SK-N-SH treated with all-trans-retinoic acid at 6 μM for 48 hours (cell line): Measurements from ENCODE around the gene NME3.

Experiments used
- ATAC-seq: fragments of 200-7000 bp; cut with Tn5 transposase; 3 replicates; pipeline ENCODE4 v1.9.1; 2020; ENCODE audit warnings: mild to moderate bottlenecking, moderate library complexity
- ARNTL ChIP-seq: fragments of 450-650 bp; formaldehyde crosslinking; IDR thresholded peaks from 2 replicates; pipeline ENCODE4 v1.5.0; 2020; ENCODE audit warnings: low read depth, mild to moderate bottlenecking, moderate library complexity, borderline replicate concordance
- BACH2 ChIP-seq: fragments of 250-450 bp; sonication (Bioruptor Pico); IDR thresholded peaks from 2 replicates; pipeline ENCODE4 v1.9.0; 2021; ENCODE audit warnings: mild to moderate bottlenecking, borderline replicate concordance
- CREB5 ChIP-seq: fragments of 250-450 bp; sonication (Bioruptor Pico); IDR thresholded peaks from 2 replicates; pipeline ENCODE4 v1.5.1; 2020; ENCODE audit warnings: low read depth, mild to moderate bottlenecking, moderate library complexity
- CSDC2 ChIP-seq: fragments of 250-450 bp; sonication (Bioruptor Pico); IDR thresholded peaks from 2 replicates; pipeline ENCODE4 v1.5.0; 2020; ENCODE audit warnings: mild to moderate bottlenecking, moderate library complexity
- CSRNP3 ChIP-seq: fragments of 250-450 bp; sonication (Bioruptor Pico); IDR thresholded peaks from 2 replicates; pipeline ENCODE4 v1.5.1; 2021; ENCODE audit warnings: mild to moderate bottlenecking, moderate library complexity
- ESRRG ChIP-seq: fragments of 250-450 bp; sonication (Bioruptor Pico); IDR thresholded peaks from 2 replicates; pipeline ENCODE4 v1.6.1; 2021; ENCODE audit warnings: mild to moderate bottlenecking
- GLIS3 ChIP-seq: fragments of 250-450 bp; sonication (Bioruptor Pico); IDR thresholded peaks from 2 replicates; pipeline ENCODE4 v1.5.0; 2020; ENCODE audit warnings: mild to moderate bottlenecking, moderate library complexity
- ISL1 ChIP-seq: fragments of 250-450 bp; sonication (Bioruptor Pico); IDR thresholded peaks from 2 replicates; pipeline ENCODE4 v2.1.2; 2022; ENCODE audit warnings: mild to moderate bottlenecking, moderate library complexity
- OSR1 ChIP-seq: fragments of 250-450 bp; sonication (Bioruptor Pico); IDR thresholded peaks from 2 replicates; pipeline ENCODE4 v1.8.0; 2022; ENCODE audit warnings: moderate library complexity, mild to moderate bottlenecking, inconsistent platforms
- POU6F1 ChIP-seq: fragments of 250-450 bp; sonication (Bioruptor Pico); IDR thresholded peaks from 2 replicates; pipeline ENCODE4 v1.8.0; 2021; ENCODE audit warnings: low read depth, mild to moderate bottlenecking, moderate library complexity, borderline replicate concordance
- PPARA ChIP-seq: fragments of 250-450 bp; sonication (Bioruptor Pico); IDR thresholded peaks from 2 replicates; pipeline ENCODE4 v1.5.0; 2020; ENCODE audit warnings: mild to moderate bottlenecking, borderline replicate concordance
- RARB ChIP-seq: fragments of 250-450 bp; sonication (Bioruptor Pico); IDR thresholded peaks from 2 replicates; pipeline ENCODE4 v1.8.0; 2021; ENCODE audit warnings: mild to moderate bottlenecking, moderate library complexity
- SNAI2 ChIP-seq: fragments of 250-450 bp; sonication (Bioruptor Pico); IDR thresholded peaks from 2 replicates; pipeline ENCODE4 v1.5.0; 2020; ENCODE audit warnings: mild to moderate bottlenecking, moderate library complexity
- TCF4 ChIP-seq: fragments of 250-450 bp; sonication (Bioruptor Pico); IDR thresholded peaks from 2 replicates; pipeline ENCODE4 v1.8.0; 2021; ENCODE audit warnings: mild to moderate bottlenecking, moderate library complexity, borderline replicate concordance
- TOX ChIP-seq: fragments of 250-450 bp; sonication (Bioruptor Pico); IDR thresholded peaks from 2 replicates; pipeline ENCODE4 v1.8.0; 2021; ENCODE audit warnings: mild to moderate bottlenecking, moderate library complexity, borderline replicate concordance
- TSHZ2 ChIP-seq: fragments of 250-450 bp; sonication (Bioruptor Pico); IDR thresholded peaks from 2 replicates; pipeline ENCODE4 v1.5.0; 2020; ENCODE audit warnings: mild to moderate bottlenecking, moderate library complexity
- ZC3H10 ChIP-seq: fragments of 250-450 bp; sonication (Bioruptor Pico); IDR thresholded peaks from 2 replicates; pipeline ENCODE4 v1.5.1; 2021; ENCODE audit warnings: mild to moderate bottlenecking, moderate library complexity
- ZFP3 ChIP-seq: fragments of 250-450 bp; sonication (Bioruptor Pico); IDR thresholded peaks from 2 replicates; pipeline ENCODE4 v1.5.0; 2020; ENCODE audit warnings: mild to moderate bottlenecking, moderate library complexity
- ZNF565 ChIP-seq: fragments of 450-650 bp; formaldehyde crosslinking; conservative IDR thresholded peaks from 2 replicates; pipeline ENCODE4 v1.5.0; 2020; ENCODE audit warnings: low read depth, mild to moderate bottlenecking, moderate library complexity
- ZNF70 ChIP-seq: fragments of 450-650 bp; formaldehyde crosslinking; IDR thresholded peaks from 2 replicates; pipeline ENCODE4 v1.5.0; 2020; ENCODE audit warnings: mild to moderate bottlenecking, moderate library complexity
- ZNF8 ChIP-seq: fragments of 450-650 bp; formaldehyde crosslinking; IDR thresholded peaks from 2 replicates; pipeline ENCODE4 v1.5.0; 2020; ENCODE audit warnings: mild to moderate bottlenecking, moderate library complexity
- TF ChIP-seq, protein P1 (sequence below): fragments of 250-450 bp; sonication (Bioruptor Pico); IDR thresholded peaks from 2 replicates; pipeline ENCODE4 v1.8.0; 2020; ENCODE audit warnings: mild to moderate bottlenecking, moderate library complexity, borderline replicate concordance

NME3 gene

DNA sequence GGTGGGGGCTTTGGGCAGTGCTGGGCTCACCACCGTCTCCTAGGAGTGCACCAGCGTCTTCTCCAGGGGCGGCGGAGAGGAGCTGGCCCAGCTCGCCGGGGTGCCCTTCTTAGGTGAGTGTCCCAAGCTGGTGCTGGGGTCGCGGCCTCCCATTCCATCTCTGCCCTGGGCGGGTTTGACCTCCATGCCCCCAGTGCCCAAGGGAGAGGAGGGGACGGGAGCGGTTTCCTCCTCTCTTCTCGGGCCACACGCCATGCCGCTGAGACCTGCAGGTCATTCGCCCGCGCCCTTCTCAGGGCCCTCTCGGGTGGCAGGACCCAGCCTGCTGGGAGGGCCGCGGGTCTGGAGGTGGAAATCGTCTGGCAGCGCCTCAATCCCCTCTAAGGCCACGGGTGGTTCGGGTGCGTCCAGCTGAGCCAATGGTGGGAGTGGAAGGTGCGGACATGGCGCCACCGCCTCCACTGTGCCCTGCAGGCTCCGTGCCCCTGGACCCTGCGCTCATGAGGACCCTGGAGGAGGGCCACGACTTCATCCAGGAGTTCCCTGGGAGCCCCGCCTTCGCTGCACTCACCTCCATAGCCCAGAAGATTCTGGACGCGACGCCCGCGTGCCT lies 16.9 kb upstream of the NME3 start:
- TF ChIP-seq ZFP3 (CRISPR knock-in tag) = no peak
- TF ChIP-seq TCF4 = no peak
- TF ChIP-seq ARNTL (CRISPR knock-in tag) = no peak
- TF ChIP-seq CSDC2 = no peak
- TF ChIP-seq BACH2 (CRISPR knock-in tag) = no peak
- no peak for TF ChIP-seq ZC3H10 (CRISPR knock-in tag)
- TF ChIP-seq TOX = no peak
- TF ChIP-seq RARB (CRISPR knock-in tag) = no peak
- TF ChIP-seq CSRNP3 (CRISPR knock-in tag) = no peak
- no peak for TF ChIP-seq ISL1 (CRISPR knock-in tag)
- TF ChIP-seq ZNF8 (CRISPR knock-in tag) = no peak
- no peak for TF ChIP-seq GLIS3 (CRISPR knock-in tag)
- TF ChIP-seq OSR1 (CRISPR knock-in tag) = no peak
- TF ChIP-seq, protein P1, sequence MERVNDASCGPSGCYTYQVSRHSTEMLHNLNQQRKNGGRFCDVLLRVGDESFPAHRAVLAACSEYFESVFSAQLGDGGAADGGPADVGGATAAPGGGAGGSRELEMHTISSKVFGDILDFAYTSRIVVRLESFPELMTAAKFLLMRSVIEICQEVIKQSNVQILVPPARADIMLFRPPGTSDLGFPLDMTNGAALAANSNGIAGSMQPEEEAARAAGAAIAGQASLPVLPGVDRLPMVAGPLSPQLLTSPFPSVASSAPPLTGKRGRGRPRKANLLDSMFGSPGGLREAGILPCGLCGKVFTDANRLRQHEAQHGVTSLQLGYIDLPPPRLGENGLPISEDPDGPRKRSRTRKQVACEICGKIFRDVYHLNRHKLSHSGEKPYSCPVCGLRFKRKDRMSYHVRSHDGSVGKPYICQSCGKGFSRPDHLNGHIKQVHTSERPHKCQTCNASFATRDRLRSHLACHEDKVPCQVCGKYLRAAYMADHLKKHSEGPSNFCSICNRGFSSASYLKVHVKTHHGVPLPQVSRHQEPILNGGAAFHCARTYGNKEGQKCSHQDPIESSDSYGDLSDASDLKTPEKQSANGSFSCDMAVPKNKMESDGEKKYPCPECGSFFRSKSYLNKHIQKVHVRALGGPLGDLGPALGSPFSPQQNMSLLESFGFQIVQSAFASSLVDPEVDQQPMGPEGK (CRISPR knock-in tag) = no peak
- no peak for TF ChIP-seq SNAI2 (CRISPR knock-in tag)
- no peak for TF ChIP-seq TSHZ2 (CRISPR knock-in tag)
- no peak for TF ChIP-seq CREB5 (CRISPR knock-in tag)
- TF ChIP-seq ZNF70 = no peak
- TF ChIP-seq ESRRG = no peak
- no peak for TF ChIP-seq PPARA
- ATAC-seq = no peak

DNA sequence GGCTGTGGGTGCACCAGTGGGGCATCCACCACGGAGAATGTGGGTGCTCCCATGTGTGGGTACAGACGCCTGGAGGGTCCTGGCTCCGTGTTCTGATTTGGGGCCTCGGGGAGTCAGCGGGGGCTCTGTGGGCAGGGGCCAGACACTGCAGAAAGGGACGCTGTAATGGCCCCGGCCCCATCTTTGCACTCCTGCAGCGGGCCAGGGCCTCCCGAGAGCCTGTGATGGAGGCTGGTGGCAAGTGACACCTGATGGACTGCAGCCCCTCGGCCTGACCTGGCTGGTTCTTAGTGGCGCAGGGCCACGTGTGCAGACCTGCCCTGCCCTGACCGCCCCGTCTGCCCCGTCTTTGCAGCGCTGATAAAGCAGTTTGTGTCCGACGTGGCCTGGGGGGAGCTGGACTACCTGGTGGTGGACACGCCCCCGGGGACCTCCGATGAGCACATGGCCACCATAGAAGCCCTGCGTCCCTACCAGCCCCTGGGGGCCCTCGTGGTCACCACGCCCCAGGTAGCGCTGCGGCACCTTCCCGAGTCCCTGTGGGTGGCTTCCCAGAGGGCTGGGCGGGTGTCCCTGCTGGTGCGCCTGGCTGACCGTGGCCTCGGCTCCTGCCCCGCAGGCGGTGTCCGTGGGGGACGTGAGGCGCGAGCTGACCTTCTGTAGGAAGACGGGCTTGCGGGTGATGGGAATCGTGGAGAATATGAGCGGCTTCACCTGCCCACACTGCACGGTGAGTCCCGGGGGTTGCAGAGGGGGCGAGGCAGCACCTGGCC lies 16.2 kb upstream of the NME3 start:
- no peak for ATAC-seq
- TF ChIP-seq CREB5 (CRISPR knock-in tag) (no peak), TOX (no peak), GLIS3 (CRISPR knock-in tag) (no peak), ZNF565 (CRISPR knock-in tag) (no peak), POU6F1 (CRISPR knock-in tag) (no peak), OSR1 (CRISPR knock-in tag) (no peak), CSDC2 (no peak), SNAI2 (CRISPR knock-in tag) (no peak), ZNF70 (no peak), BACH2 (CRISPR knock-in tag) (no peak), ZNF8 (CRISPR knock-in tag) (no peak)
- TF ChIP-seq, protein P1 (CRISPR knock-in tag) = no peak
